LHCN-M2 (cell line): Measurements from ENCODE around the gene C8B. TPM values are rescaled to one million over a fixed set of nuclear protein-coding genes. Genes with fewer than 3 reads are reported as not detected.

ENCODE experiments used
- DNase-seq: peaks from one replicate; pipeline ENCODE4 v3.0.0-alpha.2; 2012; ENCODE audit warnings: low read depth
- total RNA-seq: library from RNA; depleted of rRNA; stranded (reverse); fragments of >200 nt; gene quantifications from 2 replicates; pipeline ENCODE4 v1.2.3, GENCODE V29; 2014

C8B gene
- total RNA-seq, 1 experiment from 2014 or later: not detected

- no peak for DNase-seq
Observed at GRCh38 chr1:56972976-56973375, 7.2 kb upstream of the C8B start.

GRCh38 chr1:56970280-56970679 is 4.5 kb upstream of the C8B start:
- DNase-seq: no peak

- DNase-seq: no peak
Observed at GRCh38 chr1:56968878-56969495, 3.2 kb upstream of the C8B start.

- DNase-seq: no peak
Observed at GRCh38 chr1:56967900-56968832, 2.4 kb upstream of the C8B start.

GRCh38 chr1:56967355-56967754 is 1.5 kb upstream of the C8B start:
- no peak for DNase-seq

GRCh38 chr1:56966698-56966999 is 834 bp upstream of the C8B start:
- no peak for DNase-seq

- DNase-seq: no peak
Observed at GRCh38 chr1:56965191-56965590, 624 bp downstream of the C8B start.

GRCh38 chr1:56964349-56965017 is 1.3 kb downstream of the C8B start:
- DNase-seq: no peak

- no peak for DNase-seq
Observed at GRCh38 chr1:56963667-56964066, 2.1 kb downstream of the C8B start.

- no peak for DNase-seq
Observed at GRCh38 chr1:56961426-56961825, 4.4 kb downstream of the C8B start.

GRCh38 chr1:56958526-56958925 is 7.3 kb downstream of the C8B start:
- DNase-seq: no peak

- no peak for DNase-seq
Observed at GRCh38 chr1:56957931-56958330, 7.9 kb downstream of the C8B start.

- no peak for DNase-seq
Observed at GRCh38 chr1:56954664-56955063, 11.2 kb downstream of the C8B start.

- no peak for DNase-seq
Observed at GRCh38 chr1:56953386-56953785, 12.4 kb downstream of the C8B start.

- no peak for DNase-seq
Observed at GRCh38 chr1:56952501-56952900, 13.3 kb downstream of the C8B start.

- DNase-seq: no peak
Observed at GRCh38 chr1:56948403-56949023, 17.3 kb downstream of the C8B start.

- DNase-seq: no peak
Observed at GRCh38 chr1:56940039-56940438, 25.8 kb downstream of the C8B start.

GRCh38 chr1:56939209-56939608 is 26.6 kb downstream of the C8B start:
- DNase-seq: no peak

- no peak for DNase-seq
Observed at GRCh38 chr1:56938646-56939045, 27.2 kb downstream of the C8B start.

GRCh38 chr1:56934430-56935060 is 31.3 kb downstream of the C8B start:
- DNase-seq: no peak

GRCh38 chr1:56933606-56934005 is 32.2 kb downstream of the C8B start:
- no peak for DNase-seq

- no peak for DNase-seq
Observed at GRCh38 chr1:56933161-56933560, 32.7 kb downstream of the C8B start.
